Measurements from ENCODE around the gene TNFRSF18.

Gene TNFRSF18

GRCh38 chr1:1194723-1195122 lies 11.7 kb downstream of the TNFRSF18 start:
- no peak for TF ChIP-seq CTCF (IDR thresholded peaks at IDR 0.05; ENCODE audit: unreplicated experiment in 3 of 3)
- Mint-ChIP-seq H3K27me3 (ENCODE audit: low read depth) (peaks cover 8% of the 10 kb centered on the region), H3K36me3 (ENCODE audit: low read depth) (peaks cover 13% of the 10 kb centered on the region), H3K4me1 (no peaks in the 10 kb centered on the region), H3K4me3 (no peak overlapping the region), H3K9me3 (peaks cover 26% of the 10 kb centered on the region), H3K27ac (no peak overlapping the region)

GRCh38 chr1:1191734-1192133 lies 14.7 kb downstream of the TNFRSF18 start:
- Mint-ChIP-seq H3K9me3 (peaks cover 31% of the 10 kb centered on the region), H3K27me3 (ENCODE audit: low read depth) (peaks cover 8% of the 10 kb centered on the region)

GRCh38 chr1:1189111-1189510 lies 17.3 kb downstream of the TNFRSF18 start:
- Mint-ChIP-seq H3K36me3 (ENCODE audit: low read depth) (peaks cover 7% of the 10 kb centered on the region), H3K4me3 (no peak overlapping the region), H3K9me3 (peaks cover 15% of the 10 kb centered on the region), H3K4me1 (no peaks in the 10 kb centered on the region), H3K27ac (no peak overlapping the region), H3K27me3 (ENCODE audit: low read depth) (peaks cover 8% of the 10 kb centered on the region)
- TF ChIP-seq CTCF (IDR thresholded peaks at IDR 0.05; ENCODE audit: unreplicated experiment in 3 of 3) = no peak

More at GRCh38 chr1:1191734-1192133, 14.7 kb downstream of the TNFRSF18 start:
- Mint-ChIP-seq H3K27ac (no peak overlapping the region), H3K4me1 (no peaks in the 10 kb centered on the region), H3K36me3 (ENCODE audit: low read depth) (peaks cover 13% of the 10 kb centered on the region), H3K4me3 (no peak overlapping the region)
- TF ChIP-seq CTCF (IDR thresholded peaks at IDR 0.05; ENCODE audit: unreplicated experiment in 3 of 3) = no peak

- Mint-ChIP-seq H3K4me3 (no peak overlapping the region), H3K36me3 (ENCODE audit: low read depth) (peaks cover 6% of the 10 kb centered on the region), H3K9me3 (peaks cover 14% of the 10 kb centered on the region), H3K27me3 (ENCODE audit: low read depth) (peaks cover 8% of the 10 kb centered on the region), H3K4me1 (no peaks in the 10 kb centered on the region), H3K27ac (no peak overlapping the region)
- no peak for TF ChIP-seq CTCF (IDR thresholded peaks at IDR 0.05; ENCODE audit: unreplicated experiment in 3 of 3)
Observed at GRCh38 chr1:1187938-1188337, 18.5 kb downstream of the TNFRSF18 start.

GRCh38 chr1:1185101-1185765 lies 21.2 kb downstream of the TNFRSF18 start:
- H3K36me3 Mint-ChIP-seq (ENCODE audit: low read depth) = no peaks in the 10 kb centered on the region
- no peak overlapping the region for H3K27ac Mint-ChIP-seq
- H3K9me3 Mint-ChIP-seq = peaks cover 5% of the 10 kb centered on the region
- H3K4me1 Mint-ChIP-seq = peaks cover 5% of the 10 kb centered on the region
- no peak overlapping the region for H3K4me3 Mint-ChIP-seq
- peaks cover 9% of the 10 kb centered on the region for H3K27me3 Mint-ChIP-seq (ENCODE audit: low read depth)
- TF ChIP-seq CTCF (IDR thresholded peaks at IDR 0.05; ENCODE audit: unreplicated experiment in 3 of 3) = no peak
